OCI-LY7 (cell line): ENCODE data around the gene KMT2B.

Experiments
- CTCF ChIP-seq: fragments of 200-600 bp; sonication (generic); conservative IDR thresholded peaks from 2 replicates; pipeline ENCODE4 v1.5.1; 2014; ENCODE audit warnings: mild to moderate bottlenecking, antibody characterized with exemption, low read length, moderate library complexity, mixed read lengths
- EZH2phosphoT487 ChIP-seq: fragments of 200-600 bp; sonication (generic); IDR thresholded peaks from 2 replicates; pipeline ENCODE4 v1.6.1; 2018; ENCODE audit warnings: low read depth, borderline replicate concordance, mild to moderate bottlenecking, mixed run types, antibody characterized with exemption, low read length, moderate library complexity, mixed read lengths

- TF ChIP-seq CTCF: no peak
- no peak for TF ChIP-seq EZH2phosphoT487
Measured at GRCh38 chr19:35774274-35775045, 56.7 kb downstream of the KMT2B start.
